ENCODE data around the gene FAM83C. TPM values are rescaled to one million over a fixed set of nuclear protein-coding genes. Genes with fewer than 3 reads are reported as not detected.
A peak's percentile ranks its signal among the peaks of the same experiment; 100 is the strongest.

The FAM83C gene
- total and polyA plus RNA-seq, 9 of the 15 experiments (the other 6 are each of a cell fraction or from before 2014, with no cell fraction given): not detected

DNA sequence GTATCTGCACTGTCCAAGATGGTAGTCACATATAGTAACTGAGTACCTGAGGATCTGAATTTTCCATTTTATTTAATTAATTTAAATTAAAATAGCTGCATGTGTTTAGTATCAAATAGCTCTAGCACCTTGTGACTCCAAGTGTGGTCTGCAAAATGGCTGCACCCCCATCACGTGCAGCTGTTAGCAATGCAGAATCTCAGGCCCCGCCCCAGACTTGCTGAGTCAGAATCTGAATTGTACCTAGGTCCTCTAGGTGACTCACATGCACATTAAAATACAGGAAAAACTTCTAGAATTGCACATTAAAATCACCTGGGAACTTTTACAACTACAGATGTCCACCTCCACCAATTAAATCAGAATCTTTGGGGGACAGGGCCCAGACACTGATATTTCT is 19.2 kb upstream of the FAM83C start (continued):
- TF ChIP-seq, protein P1, sequence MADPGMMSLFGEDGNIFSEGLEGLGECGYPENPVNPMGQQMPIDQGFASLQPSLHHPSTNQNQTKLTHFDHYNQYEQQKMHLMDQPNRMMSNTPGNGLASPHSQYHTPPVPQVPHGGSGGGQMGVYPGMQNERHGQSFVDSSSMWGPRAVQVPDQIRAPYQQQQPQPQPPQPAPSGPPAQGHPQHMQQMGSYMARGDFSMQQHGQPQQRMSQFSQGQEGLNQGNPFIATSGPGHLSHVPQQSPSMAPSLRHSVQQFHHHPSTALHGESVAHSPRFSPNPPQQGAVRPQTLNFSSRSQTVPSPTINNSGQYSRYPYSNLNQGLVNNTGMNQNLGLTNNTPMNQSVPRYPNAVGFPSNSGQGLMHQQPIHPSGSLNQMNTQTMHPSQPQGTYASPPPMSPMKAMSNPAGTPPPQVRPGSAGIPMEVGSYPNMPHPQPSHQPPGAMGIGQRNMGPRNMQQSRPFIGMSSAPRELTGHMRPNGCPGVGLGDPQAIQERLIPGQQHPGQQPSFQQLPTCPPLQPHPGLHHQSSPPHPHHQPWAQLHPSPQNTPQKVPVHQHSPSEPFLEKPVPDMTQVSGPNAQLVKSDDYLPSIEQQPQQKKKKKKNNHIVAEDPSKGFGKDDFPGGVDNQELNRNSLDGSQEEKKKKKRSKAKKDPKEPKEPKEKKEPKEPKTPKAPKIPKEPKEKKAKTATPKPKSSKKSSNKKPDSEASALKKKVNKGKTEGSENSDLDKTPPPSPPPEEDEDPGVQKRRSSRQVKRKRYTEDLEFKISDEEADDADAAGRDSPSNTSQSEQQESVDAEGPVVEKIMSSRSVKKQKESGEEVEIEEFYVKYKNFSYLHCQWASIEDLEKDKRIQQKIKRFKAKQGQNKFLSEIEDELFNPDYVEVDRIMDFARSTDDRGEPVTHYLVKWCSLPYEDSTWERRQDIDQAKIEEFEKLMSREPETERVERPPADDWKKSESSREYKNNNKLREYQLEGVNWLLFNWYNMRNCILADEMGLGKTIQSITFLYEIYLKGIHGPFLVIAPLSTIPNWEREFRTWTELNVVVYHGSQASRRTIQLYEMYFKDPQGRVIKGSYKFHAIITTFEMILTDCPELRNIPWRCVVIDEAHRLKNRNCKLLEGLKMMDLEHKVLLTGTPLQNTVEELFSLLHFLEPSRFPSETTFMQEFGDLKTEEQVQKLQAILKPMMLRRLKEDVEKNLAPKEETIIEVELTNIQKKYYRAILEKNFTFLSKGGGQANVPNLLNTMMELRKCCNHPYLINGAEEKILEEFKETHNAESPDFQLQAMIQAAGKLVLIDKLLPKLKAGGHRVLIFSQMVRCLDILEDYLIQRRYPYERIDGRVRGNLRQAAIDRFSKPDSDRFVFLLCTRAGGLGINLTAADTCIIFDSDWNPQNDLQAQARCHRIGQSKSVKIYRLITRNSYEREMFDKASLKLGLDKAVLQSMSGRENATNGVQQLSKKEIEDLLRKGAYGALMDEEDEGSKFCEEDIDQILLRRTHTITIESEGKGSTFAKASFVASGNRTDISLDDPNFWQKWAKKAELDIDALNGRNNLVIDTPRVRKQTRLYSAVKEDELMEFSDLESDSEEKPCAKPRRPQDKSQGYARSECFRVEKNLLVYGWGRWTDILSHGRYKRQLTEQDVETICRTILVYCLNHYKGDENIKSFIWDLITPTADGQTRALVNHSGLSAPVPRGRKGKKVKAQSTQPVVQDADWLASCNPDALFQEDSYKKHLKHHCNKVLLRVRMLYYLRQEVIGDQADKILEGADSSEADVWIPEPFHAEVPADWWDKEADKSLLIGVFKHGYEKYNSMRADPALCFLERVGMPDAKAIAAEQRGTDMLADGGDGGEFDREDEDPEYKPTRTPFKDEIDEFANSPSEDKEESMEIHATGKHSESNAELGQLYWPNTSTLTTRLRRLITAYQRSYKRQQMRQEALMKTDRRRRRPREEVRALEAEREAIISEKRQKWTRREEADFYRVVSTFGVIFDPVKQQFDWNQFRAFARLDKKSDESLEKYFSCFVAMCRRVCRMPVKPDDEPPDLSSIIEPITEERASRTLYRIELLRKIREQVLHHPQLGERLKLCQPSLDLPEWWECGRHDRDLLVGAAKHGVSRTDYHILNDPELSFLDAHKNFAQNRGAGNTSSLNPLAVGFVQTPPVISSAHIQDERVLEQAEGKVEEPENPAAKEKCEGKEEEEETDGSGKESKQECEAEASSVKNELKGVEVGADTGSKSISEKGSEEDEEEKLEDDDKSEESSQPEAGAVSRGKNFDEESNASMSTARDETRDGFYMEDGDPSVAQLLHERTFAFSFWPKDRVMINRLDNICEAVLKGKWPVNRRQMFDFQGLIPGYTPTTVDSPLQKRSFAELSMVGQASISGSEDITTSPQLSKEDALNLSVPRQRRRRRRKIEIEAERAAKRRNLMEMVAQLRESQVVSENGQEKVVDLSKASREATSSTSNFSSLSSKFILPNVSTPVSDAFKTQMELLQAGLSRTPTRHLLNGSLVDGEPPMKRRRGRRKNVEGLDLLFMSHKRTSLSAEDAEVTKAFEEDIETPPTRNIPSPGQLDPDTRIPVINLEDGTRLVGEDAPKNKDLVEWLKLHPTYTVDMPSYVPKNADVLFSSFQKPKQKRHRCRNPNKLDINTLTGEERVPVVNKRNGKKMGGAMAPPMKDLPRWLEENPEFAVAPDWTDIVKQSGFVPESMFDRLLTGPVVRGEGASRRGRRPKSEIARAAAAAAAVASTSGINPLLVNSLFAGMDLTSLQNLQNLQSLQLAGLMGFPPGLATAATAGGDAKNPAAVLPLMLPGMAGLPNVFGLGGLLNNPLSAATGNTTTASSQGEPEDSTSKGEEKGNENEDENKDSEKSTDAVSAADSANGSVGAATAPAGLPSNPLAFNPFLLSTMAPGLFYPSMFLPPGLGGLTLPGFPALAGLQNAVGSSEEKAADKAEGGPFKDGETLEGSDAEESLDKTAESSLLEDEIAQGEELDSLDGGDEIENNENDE (IDR thresholded peaks at IDR 0.05; ENCODE audit: low read depth, low read length): no peak
- no peak for TF ChIP-seq CBFA2T2 (conservative IDR thresholded peaks at IDR 0.05)
- TF ChIP-seq, protein P2, sequence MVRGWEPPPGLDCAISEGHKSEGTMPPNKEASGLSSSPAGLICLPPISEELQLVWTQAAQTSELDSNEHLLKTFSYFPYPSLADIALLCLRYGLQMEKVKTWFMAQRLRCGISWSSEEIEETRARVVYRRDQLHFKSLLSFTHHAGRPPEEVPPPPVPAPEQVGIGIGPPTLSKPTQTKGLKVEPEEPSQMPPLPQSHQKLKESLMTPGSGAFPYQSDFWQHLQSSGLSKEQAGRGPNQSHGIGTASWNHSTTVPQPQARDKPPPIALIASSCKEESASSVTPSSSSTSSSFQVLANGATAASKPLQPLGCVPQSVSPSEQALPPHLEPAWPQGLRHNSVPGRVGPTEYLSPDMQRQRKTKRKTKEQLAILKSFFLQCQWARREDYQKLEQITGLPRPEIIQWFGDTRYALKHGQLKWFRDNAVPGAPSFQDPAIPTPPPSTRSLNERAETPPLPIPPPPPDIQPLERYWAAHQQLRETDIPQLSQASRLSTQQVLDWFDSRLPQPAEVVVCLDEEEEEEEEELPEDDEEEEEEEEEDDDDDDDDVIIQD (CRISPR knock-in tag; IDR thresholded peaks at IDR 0.05): no peak
- no peak for TF ChIP-seq E2F3 (CRISPR knock-in tag; IDR thresholded peaks at IDR 0.05)
- no peak for TF ChIP-seq RB1 (IDR thresholded peaks at IDR 0.05; ENCODE audit: low read depth)
- TF ChIP-seq SIRT6 (IDR thresholded peaks at IDR 0.05; ENCODE audit: low read depth, low read length): no peak
- no peak for TF ChIP-seq POLR2G (IDR thresholded peaks at IDR 0.05; ENCODE audit: low read depth, low read length)
- TF ChIP-seq DIDO1 (tag; IDR thresholded peaks at IDR 0.05; ENCODE audit: low read depth): no peak
- TF ChIP-seq ZKSCAN3 (CRISPR knock-in tag; IDR thresholded peaks at IDR 0.05): no peak
- TF ChIP-seq POLR3A (IDR thresholded peaks at IDR 0.05; ENCODE audit: borderline replicate concordance, extremely low read depth, insufficient read depth, insufficient read length): no peak
- TF ChIP-seq SREBF2 (CRISPR knock-in tag; IDR thresholded peaks at IDR 0.05): no peak
- TF ChIP-seq ATF7 (IDR thresholded peaks at IDR 0.05): no peak
- no peak for TF ChIP-seq SRSF1 (IDR thresholded peaks at IDR 0.05; ENCODE audit: low read depth, low read length)
- TF ChIP-seq MAFK (IDR thresholded peaks at IDR 0.05; ENCODE audit: low read length): peak; percentile 67
- no peak for TF ChIP-seq NELFE (IDR thresholded peaks at IDR 0.05; ENCODE audit: insufficient read depth, insufficient read length)
- TF ChIP-seq DACH1 (IDR thresholded peaks at IDR 0.05; ENCODE audit: partially characterized antibody): no peak
- TF ChIP-seq KDM1A (IDR thresholded peaks at IDR 0.05): no peak
- TF ChIP-seq RBM17 (IDR thresholded peaks at IDR 0.05; ENCODE audit: borderline replicate concordance, low read depth, low read length): no peak
